BJ (cell line): ENCODE measurements around the gene GART. TPM values are rescaled to one million over a fixed set of nuclear protein-coding genes. Genes with fewer than 3 reads are reported as not detected.

Experiments used
- CTCF ChIA-PET: fragments of 350-600 bp; formaldehyde crosslinking; extraction: SDS; loops from one replicate; lab custom pipeline; 2021; ENCODE audit warnings: antibody characterized with exemption, inconsistent platforms; lab: Yijun Ruan, JAX
- POLR2A ChIA-PET: fragments of 300-600 bp; sonication (Branson Sonifier 250); formaldehyde crosslinking; extraction: SDS; loops from one replicate; lab custom pipeline; 2021; ENCODE audit warnings: antibody characterized with exemption; lab: Charles Lee
- DNase-seq: peaks from one replicate; pipeline ENCODE4 v3.0.0-alpha.2; 2011; ENCODE audit warnings: low read depth
- H3K27me3 ChIP-seq: 2 replicates; pipeline ENCODE4 v1.6.0; 2011; ENCODE audit warnings: low read length; ENCODE audit not compliant: control insufficient read depth, insufficient read depth
- H3K36me3 ChIP-seq: 2 replicates; pipeline ENCODE4 v1.5.1; 2011; ENCODE audit warnings: low read length; ENCODE audit not compliant: control insufficient read depth, insufficient read depth
- H3K4me3 ChIP-seq: 2 replicates; pipeline ENCODE4 v1.5.1; 2011; ENCODE audit warnings: low read depth, mild to moderate bottlenecking, control low read depth, low read length
- polyA minus RNA-seq: library from RNA; depleted of rRNA, polyadenylated mRNA; stranded (reverse); fragments of >200 nt; gene quantifications from 2 replicates; pipeline ENCODE4 v1.2.3, GENCODE V29; 2011; rRNA and poly(A)+ RNA removed
- polyA plus RNA-seq: library from polyadenylated mRNA; depleted of rRNA; stranded (reverse); fragments of >200 nt; gene quantifications from 2 replicates; pipeline ENCODE4 v1.2.3, GENCODE V29; 2011; rRNA removed
- TF ChIP-seq, protein P1 (sequence below): IDR thresholded peaks from 2 replicates; pipeline ENCODE4 v1.5.1; 2011; ENCODE audit warnings: low read depth, mild to moderate bottlenecking, control low read depth, inconsistent platforms, low read length, moderate library complexity; ENCODE audit not compliant: insufficient read depth

Gene GART
- 14.8 and 25.7 TPM in 2 replicates for polyA plus RNA-seq
- 14.6 and 16.8 TPM in 2 replicates for polyA minus RNA-seq

DNA sequence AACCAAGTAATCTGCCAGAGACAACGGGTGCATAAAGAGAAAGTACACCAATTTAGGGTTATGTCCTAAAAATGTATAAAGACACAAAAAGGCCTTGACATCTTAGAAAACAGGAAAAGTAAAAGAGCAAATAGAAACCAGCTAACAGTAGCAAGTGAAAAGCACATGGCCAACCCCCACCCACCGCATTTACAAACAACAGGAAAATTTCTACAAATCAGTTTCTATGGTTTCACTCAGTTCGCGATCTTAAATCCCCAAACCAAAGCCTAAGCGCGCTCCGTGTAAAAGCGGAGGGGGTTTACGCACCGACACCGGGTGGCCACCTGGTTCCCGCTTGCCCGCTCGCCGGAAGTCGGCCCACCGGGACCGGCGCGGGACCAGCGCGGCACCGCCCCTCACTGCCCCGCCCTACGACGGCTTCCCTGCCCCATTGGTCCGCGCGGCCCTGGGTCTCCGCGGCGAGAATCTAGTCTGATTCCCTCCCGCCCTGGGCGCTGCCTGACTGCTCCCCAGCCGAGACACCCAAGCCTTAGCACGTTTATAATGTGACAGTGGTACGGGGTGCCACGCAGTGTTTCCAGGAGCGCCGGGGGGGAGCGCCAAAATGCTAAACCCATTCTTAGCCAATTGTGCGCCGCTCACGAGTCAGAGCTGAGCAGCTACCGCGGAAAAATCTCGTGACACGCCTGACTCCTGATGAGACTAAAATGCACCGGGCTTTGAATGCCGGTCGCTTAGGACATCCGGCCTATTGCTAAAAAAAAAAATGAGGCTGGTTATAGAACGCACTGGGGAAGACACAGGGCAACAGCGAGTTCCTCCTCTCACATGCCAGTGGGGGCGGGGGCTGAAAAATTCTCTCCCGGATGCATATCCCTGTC is at the start of gene GART:
TSS of gene GART (minus strand) at position 362 of the 884 bp plus-strand sequence. CDS start 2,802 bp downstream, outside the sequence.
- Histone ChIP-seq H3K27me3 (no peaks in the 10 kb centered on the region), H3K4me3 (peak within 1 kb of the TSS; percentile 70), H3K36me3 (no peaks in the 10 kb centered on the region)
- CTCF ChIA-PET = interaction anchor here (2.6 kb wide), 1 partner anchor 64 kb away, joined by 6 read pairs; no protein-coding TSS in a partner anchor
- no peak for DNase-seq
- TF ChIP-seq, protein P1, sequence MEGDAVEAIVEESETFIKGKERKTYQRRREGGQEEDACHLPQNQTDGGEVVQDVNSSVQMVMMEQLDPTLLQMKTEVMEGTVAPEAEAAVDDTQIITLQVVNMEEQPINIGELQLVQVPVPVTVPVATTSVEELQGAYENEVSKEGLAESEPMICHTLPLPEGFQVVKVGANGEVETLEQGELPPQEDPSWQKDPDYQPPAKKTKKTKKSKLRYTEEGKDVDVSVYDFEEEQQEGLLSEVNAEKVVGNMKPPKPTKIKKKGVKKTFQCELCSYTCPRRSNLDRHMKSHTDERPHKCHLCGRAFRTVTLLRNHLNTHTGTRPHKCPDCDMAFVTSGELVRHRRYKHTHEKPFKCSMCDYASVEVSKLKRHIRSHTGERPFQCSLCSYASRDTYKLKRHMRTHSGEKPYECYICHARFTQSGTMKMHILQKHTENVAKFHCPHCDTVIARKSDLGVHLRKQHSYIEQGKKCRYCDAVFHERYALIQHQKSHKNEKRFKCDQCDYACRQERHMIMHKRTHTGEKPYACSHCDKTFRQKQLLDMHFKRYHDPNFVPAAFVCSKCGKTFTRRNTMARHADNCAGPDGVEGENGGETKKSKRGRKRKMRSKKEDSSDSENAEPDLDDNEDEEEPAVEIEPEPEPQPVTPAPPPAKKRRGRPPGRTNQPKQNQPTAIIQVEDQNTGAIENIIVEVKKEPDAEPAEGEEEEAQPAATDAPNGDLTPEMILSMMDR = no peak
- POLR2A ChIA-PET = no interaction called here

DNA sequence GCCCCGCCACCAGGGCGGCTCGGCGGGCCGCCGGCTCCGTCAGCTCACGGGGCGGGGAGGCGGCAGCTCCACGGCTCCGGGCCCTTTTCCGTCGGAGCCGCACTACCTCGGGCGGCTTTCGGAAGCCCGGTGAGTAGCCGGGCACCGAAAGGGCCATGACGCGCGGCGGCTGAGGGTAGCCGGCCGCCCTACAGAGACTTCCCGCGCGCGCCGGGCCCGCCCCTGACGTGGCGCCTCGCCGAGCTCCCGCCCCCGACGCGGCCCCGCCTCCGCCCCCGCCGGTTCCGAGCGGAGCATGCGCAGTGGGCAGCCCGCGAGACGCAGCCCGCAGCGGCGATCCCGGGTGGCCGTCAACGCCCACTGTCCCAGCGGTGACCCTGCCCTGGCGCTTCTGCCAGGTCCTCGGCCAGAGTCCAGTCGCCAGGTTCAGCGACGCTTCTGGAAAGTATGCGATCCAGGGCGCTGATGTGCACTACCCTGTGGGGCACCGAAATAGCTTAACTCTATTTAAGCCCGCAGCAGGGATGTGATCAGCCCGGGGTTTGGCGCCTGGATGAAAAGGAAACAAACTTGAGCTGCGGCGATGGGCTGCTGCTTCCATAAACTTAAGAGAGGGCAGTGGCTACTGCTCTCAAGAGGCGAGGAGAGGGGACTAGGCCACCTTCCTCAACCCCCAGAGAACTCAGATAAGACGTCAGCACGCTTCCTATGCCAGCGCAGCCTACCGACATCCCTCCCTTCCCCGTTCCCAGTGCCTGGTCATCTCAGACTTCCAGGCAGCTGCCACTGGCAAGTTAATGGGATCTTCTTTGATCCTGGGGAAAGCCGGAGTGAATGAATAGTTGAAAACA is 46.8 kb upstream of the GART start, which contains the start of gene DONSON:
TSS of gene DONSON (minus strand) at position 200 of the 851 bp plus-strand sequence. CDS start at position 157, 43 bp downstream.
- no peaks in the 10 kb centered on the region for H3K27me3 ChIP-seq
- CTCF ChIA-PET = interaction anchor here (0.5 to 5.0 kb wide), 5 partner anchors 10 to 594 kb away, joined by 3 to 36 read pairs (median 5); no protein-coding TSS in a partner anchor
- POLR2A ChIA-PET = no interaction called here
- H3K4me3 ChIP-seq = peak within 1 kb of the TSS; percentile 86
- DNase-seq = peak; percentile 19
- TF ChIP-seq, protein P1 = no peak
- no peaks in the 10 kb centered on the region for H3K36me3 ChIP-seq

GRCh38 chr21:33587792-33588484 is 46.0 kb upstream of the GART start:
- CTCF ChIA-PET = interaction anchor here (0.5 to 5.0 kb wide), 2 partner anchors 19 to 593 kb away, joined by 3 to 36 read pairs; no protein-coding TSS in a partner anchor
- TF ChIP-seq, protein P1 = no peak
- Histone ChIP-seq H3K4me3 (peak overlapping the region; percentile 86), H3K27me3 (no peaks in the 10 kb centered on the region), H3K36me3 (no peaks in the 10 kb centered on the region)
- POLR2A ChIA-PET = no interaction called here
- no peak for DNase-seq

GRCh38 chr21:33586927-33587326 is 45.0 kb upstream of the GART start:
- ChIA-PET CTCF (no interaction called here), POLR2A (no interaction called here)
- no peak for DNase-seq
- Histone ChIP-seq H3K4me3 (no peak overlapping the region), H3K36me3 (peaks cover 1% of the 10 kb centered on the region; the same call in 1 of the 2 replicates), H3K27me3 (no peaks in the 10 kb centered on the region)
- TF ChIP-seq, protein P1 = no peak
